ENCODE measurements around the gene SEMA6A.
A peak's percentile ranks its signal among the peaks of the same experiment; 100 is the strongest.

SEMA6A gene

DNA sequence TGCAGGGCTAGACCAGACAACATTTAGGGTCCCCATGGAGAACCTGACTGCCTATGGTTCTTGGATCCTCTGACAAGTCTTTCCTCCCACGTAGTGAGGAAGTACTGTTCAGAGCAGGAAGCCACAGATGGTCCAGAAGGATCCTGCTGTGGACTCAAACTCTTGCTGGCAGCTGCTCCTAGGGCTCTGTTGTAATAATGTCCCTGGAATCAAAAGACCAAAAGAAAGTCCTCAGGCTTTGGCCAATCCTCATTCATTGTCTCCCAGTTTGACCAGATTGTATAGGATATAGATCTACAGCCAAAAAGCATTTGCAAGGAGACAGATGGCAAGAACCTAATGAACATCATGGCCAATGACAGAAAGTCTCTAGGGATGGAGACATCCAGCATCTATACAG is 53.9 kb downstream of the SEMA6A start:
- DNase-seq, result no peak

DNA sequence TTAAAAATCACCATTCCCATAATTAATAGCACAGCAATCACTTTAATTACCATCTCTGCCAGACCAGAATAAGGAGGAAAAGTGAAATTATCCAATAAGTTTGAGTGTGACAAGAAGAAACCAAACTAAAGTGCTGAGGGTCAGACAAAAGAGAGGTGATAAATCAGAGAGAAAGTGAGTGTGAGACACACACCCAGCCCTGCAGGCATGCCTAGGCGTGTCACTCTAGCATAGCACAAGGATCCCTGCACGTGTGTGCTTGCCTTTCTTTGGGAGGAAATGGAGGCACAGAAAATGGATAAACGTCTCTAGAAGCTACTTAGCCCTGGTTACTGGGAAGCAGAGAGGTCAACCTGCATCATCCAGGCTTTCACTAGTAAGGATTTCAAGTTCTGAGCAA is 56.2 kb downstream of the SEMA6A start:
- DNase-seq, result no peak

- DNase-seq, result no peak
Measured at GRCh38 chr5:116517488-116517887, 57.1 kb downstream of the SEMA6A start.

DNA sequence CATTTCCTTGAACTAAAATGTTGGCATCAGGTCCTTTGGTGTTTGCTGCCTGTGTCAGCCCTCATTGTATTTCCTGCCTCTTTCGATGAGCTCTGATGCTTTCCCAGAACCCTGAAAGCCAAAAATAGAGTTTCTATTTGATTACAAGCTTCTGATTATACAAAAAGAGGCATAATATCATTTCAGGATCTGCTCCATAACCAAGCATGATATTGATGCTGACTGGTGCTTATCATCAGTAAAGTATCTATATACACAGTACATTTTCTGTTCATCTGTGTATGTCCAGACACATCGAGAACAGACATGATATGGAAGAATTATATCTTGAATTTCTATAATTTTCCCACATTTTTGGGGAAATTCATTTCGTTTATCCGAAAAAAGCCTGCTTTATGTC is 58.6 kb downstream of the SEMA6A start:
- DNase-seq, result no peak

GRCh38 chr5:116514421-116514970 is 60.1 kb downstream of the SEMA6A start:
- DNase-seq, result no peak

- no peak for DNase-seq
Measured at GRCh38 chr5:116510517-116510916, 64.1 kb downstream of the SEMA6A start.

- DNase-seq, result no peak
Measured at GRCh38 chr5:116509483-116510244, 65.0 kb downstream of the SEMA6A start.

GRCh38 chr5:116508835-116509234 is 65.8 kb downstream of the SEMA6A start:
- DNase-seq, result no peak

GRCh38 chr5:116507941-116508655 is 66.5 kb downstream of the SEMA6A start:
- no peak for DNase-seq

DNA sequence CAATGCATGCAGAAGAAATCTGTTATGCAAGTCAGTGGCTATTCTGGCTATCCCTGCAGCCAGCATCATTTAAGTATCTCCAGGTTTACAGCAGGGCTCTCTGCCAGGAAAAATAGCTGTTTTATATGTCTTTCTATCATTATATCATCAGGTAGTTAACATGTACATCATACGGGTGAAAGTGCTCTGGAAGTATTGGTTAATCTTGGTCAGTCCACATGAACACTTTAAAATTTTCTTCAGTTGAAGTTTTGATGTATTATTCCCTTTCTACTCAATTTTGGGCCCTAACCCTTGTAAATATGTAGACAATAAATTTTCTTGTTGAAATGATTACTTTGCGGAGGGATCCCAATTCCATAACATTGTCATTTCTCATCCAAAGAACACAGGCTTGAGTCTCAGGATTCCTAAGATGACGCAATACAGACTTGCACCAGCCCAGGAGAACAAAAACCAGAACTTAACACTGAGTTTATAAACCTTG is 67.5 kb downstream of the SEMA6A start:
- no peak for DNase-seq

DNA sequence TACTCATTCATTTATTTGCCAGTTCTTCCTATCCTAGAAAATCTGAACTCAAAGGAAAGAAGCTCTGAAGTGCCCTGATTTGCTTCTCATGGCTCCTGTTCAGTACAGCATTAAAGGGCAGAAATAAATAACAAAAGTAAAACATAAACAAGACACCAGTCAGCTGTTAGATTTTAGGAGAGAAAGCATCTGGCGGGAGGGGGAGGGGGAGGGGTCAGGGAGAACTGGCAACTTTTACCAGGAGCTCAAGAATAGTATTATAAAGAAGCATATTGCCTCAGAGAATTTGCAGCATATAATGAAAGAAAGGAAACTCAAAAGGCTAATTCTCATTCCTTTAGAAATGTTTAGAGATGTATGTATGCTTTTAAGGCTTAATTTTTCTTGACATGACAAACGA is 68.1 kb downstream of the SEMA6A start:
- DNase-seq, result no peak

DNA sequence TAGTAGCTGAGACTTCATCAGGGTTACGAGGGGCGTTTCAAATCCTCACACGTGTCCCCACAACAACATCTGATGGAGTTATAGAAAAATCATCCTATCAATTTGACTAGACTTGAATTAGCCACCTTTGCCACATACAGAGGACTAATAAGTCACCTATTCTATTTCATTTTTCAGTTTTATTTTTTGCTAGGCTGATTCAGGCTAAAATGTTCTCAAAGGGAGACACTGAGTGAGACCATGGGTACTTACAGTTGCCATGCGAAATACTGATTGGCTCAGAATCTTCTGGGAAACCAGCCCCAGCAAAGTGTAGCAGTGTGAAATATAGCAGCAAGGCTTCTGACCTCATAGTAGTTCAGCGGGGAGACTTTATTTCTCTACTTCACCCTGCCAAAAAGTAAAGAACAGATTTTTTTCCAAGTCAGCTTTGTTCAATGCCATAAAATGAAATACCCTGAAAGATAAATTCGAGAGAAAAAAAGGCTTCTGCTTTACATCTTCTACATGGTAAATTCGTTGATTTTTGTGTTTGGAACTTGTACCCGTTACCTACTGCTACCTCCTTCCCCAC is 69.9 kb downstream of the SEMA6A start:
- DNase-seq, result no peak

DNA sequence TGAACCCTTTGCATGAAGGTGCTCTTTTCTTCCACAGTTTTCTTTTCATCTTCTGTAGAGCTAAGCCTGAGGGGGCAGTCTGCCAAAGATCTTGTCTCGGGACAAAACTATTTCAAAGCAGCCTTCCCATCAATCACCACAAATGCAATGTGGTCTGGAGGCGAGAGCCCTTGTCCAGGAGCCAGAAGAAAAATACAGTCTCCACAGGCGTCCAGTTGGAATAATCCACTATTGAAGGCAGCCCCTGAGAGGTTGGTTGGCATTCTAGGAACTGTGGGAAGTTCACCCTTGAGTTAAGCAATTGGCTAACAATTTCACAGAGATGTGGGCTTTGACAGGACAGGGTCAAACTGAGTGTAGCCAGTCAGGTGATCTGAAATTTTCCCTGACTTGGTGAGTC is 72.0 kb downstream of the SEMA6A start:
- no peak for DNase-seq

DNA sequence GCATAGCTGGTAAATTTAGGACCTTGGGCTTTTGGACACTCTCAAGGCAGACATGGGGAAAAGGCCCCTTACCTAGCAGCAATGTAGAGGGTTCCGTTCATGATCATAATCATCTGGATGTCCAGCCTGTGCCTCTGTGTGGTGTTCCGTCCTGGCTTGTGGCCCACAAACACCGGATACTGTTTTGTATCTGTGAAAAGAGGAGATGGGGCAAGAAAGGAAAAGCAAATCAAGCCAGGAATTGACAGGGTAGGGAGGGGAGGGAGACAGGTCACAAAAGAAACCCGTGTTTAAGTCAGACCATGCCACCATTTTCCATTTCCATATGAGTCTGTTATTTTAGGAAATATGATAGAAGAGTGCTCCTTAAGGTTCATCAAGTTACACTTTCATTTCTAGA is 72.5 kb downstream of the SEMA6A start:
- DNase-seq, result no peak

DNA sequence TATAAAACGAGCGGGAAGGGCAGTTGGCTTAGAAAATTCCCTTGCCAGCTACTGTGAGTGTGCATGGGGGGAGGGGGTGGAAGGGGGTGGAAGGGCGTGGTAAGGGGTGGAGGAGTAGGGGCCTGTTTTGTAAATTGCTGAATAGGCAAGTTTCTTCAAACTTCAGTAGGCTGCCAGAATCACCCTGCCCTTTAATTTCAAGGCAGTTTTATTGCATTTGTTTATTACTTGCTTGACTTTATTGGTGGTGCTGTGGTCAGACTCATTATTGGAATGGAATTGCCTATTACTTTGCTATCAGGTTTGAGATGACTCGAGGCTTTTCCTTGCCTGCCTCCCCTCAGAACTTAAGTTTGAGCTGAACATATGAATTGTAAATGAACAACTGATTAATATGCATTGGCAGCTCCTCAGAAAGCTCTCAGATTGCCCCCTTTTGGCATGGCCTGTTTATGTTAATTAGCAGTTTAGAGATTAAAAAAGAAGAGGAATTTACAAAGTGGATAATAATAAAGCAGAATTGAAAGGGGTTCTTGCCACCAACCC is 76.0 kb downstream of the SEMA6A start:
- no peak for DNase-seq

DNA sequence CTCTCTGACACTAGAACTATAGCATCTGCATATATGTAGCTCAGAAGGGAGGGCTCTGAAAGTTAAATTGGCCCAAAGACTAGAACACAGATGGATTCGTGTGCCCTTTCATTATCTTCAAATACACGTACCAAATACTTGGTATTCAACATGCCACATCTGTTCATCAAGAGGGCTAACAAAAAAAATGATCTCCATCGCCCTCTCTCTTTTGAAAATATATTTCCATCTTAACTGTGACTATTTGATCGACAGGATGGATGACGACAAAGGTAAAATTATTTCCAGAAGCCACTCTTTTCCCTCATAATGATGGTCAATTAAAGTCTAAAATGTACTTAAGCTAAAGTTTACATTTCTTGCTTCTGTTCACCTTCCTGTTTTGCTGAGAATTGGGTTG is 77.0 kb downstream of the SEMA6A start:
- no peak for DNase-seq

GRCh38 chr5:116495786-116496357 is 78.8 kb downstream of the SEMA6A start:
- no peak for DNase-seq

DNA sequence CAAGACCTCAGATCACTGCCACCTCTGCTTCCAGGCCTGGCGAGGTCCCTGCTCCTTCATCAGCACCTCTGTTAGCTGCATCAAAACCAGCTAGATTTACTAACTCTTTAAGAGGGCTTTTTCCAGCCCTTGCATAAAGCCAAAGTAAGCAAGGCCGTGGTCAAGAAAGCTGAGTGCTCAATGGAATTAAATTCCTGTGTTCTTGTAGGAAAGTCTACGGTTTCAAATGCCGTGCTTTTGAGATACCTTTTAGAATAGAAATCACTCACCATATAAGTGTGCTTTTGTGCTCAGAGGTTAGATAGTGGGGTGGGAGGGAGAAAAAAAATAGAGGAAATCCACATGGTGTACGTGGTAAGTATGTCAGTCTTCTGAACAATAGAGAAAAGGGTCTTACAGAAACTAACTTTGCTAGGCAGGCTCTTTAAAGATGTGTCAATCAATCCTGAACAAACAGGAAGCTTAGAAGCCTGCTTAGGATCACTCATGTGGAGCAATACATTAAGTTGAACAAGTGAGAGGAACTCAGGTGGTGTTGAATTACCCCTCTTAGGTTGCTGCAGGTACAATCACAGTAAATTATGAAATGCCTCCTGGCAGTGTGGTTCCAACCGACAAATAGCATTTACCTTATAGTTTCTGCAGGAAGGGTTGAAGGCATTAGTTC is 79.7 kb downstream of the SEMA6A start:
- DNase-seq, result peak; percentile 82

GRCh38 chr5:116492776-116493175 is 81.8 kb downstream of the SEMA6A start:
- DNase-seq, result no peak

- DNase-seq, result no peak
Measured at GRCh38 chr5:116492016-116492623, 82.5 kb downstream of the SEMA6A start.

DNA sequence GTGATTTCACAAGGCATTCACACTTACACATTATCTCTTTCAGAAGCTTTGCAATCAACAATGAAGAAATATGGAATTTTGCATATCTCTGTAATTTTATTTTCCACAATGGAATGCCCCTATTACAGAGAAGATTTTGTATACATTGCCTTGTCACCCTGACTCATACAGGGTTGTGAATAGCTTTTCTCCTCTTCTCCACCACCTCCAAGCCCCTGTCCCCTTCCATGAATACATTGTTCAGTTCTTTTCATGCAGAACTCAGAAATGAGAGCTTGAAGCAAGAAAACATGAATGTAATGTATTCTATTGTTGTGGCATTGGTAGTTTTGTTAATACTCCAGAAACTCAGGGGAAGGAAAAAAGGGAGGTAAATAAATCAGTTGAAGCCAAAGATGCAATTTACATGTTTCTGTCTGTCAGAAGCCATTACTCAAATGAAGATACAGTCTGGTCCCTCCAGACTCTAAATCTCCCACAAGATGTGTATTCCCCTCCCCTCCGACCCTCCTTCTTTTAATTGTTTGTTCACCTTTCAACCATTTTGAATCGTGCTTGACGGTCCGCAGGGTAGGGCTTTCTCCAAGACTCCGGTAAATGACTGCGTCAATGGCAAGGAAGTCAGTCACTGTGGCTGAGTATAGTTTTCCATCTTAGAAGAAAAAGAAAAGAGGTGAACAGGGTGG is 86.1 kb downstream of the SEMA6A start:
- no peak for DNase-seq

Data from NCI-H1105 (cell line).